ENCODE measurements around the gene TRIM69.

DNA sequence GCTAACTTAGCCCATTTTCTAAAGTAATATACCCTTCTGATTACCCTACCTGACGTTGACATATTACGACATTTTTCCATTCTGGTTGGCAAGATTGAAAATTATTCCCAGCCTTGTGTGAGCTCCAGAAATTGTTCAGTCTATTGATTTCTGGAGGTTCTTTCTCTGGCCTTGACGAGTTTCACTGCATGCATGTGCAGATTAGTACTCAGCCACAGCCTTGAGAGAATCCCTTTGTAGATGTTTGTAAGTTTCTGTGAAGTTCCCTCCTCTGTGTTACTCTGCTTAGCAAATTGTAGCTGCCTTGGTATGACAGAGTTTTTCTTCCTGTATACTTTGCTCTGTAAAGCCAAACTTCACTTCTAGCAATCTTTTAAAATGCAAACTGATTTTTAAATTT is 27.5 kb downstream of the TRIM69 start:
- TF ChIP-seq EZH2phosphoT487 (IDR thresholded peaks at IDR 0.05; ENCODE audit: borderline replicate concordance, low read length) (no peak), EZH2 (IDR thresholded peaks at IDR 0.05; ENCODE audit: low read length, unreplicated experiment) (no peak)
